ENCODE measurements around the gene PLAC8.

DNA sequence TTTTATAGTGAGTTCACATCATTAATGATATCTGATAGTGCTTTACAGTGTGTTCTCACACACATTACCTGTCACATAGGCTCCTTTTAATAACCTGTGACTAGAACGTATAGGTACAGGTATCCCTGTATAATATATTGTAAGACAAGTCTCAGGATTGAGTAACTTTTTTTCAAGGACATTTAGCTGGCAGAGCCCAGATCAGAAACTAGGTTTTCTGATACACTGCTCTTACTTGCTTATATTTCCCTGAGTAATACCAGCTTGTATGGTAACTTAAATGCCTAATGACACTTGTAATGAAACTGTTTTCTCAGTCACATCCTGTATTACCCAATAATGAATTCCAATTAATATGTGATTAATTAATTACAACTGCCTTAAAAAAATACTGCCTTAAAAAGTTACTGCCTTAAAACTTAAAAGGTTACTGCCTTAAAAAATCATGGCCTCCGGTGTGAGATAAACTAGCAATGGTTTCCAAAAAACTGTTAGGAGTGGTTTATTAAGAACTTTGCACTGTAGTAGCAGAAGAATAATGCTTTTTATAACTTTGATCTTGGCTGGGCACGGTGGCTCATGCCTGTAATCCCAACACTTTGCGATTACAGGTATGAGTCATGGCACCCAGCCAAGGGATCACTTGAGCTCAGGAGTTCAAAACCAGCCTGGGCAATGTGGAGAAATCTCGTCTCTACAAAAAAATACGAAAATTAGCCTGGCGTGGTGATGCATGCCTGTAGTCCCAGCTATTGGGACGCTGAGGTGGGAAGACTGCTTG is 67.6 kb downstream of the PLAC8 start:
- TF ChIP-seq, protein P1, sequence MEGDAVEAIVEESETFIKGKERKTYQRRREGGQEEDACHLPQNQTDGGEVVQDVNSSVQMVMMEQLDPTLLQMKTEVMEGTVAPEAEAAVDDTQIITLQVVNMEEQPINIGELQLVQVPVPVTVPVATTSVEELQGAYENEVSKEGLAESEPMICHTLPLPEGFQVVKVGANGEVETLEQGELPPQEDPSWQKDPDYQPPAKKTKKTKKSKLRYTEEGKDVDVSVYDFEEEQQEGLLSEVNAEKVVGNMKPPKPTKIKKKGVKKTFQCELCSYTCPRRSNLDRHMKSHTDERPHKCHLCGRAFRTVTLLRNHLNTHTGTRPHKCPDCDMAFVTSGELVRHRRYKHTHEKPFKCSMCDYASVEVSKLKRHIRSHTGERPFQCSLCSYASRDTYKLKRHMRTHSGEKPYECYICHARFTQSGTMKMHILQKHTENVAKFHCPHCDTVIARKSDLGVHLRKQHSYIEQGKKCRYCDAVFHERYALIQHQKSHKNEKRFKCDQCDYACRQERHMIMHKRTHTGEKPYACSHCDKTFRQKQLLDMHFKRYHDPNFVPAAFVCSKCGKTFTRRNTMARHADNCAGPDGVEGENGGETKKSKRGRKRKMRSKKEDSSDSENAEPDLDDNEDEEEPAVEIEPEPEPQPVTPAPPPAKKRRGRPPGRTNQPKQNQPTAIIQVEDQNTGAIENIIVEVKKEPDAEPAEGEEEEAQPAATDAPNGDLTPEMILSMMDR (IDR thresholded peaks at IDR 0.05) = no peak
- TF ChIP-seq POLR2A (IDR thresholded peaks at IDR 0.05) = no peak

Data from right lobe of liver (tissue), 4 donors.